ENCODE measurements around the gene AEN.

- TF ChIP-seq CTCF (conservative IDR thresholded peaks at IDR 0.05), result no peak
- no peak for TF ChIP-seq ZFX (IDR thresholded peaks at IDR 0.05)
Observed at GRCh38 chr15:88680241-88681001, 59.3 kb downstream of the AEN start.

Data from C4-2B (cell line).